A549 (cell line): ENCODE results near the gene AMELY. TPM values are rescaled to one million over a fixed set of nuclear protein-coding genes. Genes with fewer than 3 reads are reported as not detected.

ENCODE experiments used
- polyA plus RNA-seq, 4 experiments: library from polyadenylated mRNA; depleted of rRNA in 3 of 4; stranded (reverse); fragments of >200 nt; fragmentation: RNase III in 1 of 4; extraction: RNeasy Plus Mini Kit Qiagen cat#74134 plus additional on column Dnase treatment in 1 of 4; gene quantifications; 2 replicates in 3 of 4; 3 replicates in 1 of 4; pipeline ENCODE4 v1.2.3, GENCODE V29; 2011 to 2017

The AMELY gene
- polyA plus RNA-seq, 2 of the 4 experiments (the other 2 are of a cell fraction) = not detected

Other genes with a start within 250 kb of the AMELY start
- not detected in 2 replicates for gene TBL1Y, start 1.1 kb downstream of the AMELY start, polyA plus RNA-seq (2011; rRNA removed)
- not detected in 3 replicates for gene TBL1Y, start 1.1 kb downstream of the AMELY start, polyA plus RNA-seq (2017; fragmentation: RNase III; extraction: RNeasy Plus Mini Kit Qiagen cat#74134 plus additional on column Dnase treatment)